ENCODE data around the gene DENND1A. TPM values are rescaled to one million over a fixed set of nuclear protein-coding genes. Genes with fewer than 3 reads are reported as not detected.
"Not testable (repeated sequence)": the region's sequence is repeated elsewhere in the genome, so short reads cannot be mapped to it uniquely, and the experiment has no call there.

Gene DENND1A
- total RNA-seq, 1 donor from 2014 or later = 9.0 TPM

- ATAC-seq = no peak
These were observed 68.2 kb downstream of the DENND1A start for GRCh38 chr9:123861756-123862120.

GRCh38 chr9:123861086-123861755, 68.7 kb downstream of the DENND1A start:
- no peak for ATAC-seq

GRCh38 chr9:123860603-123861002, 69.3 kb downstream of the DENND1A start:
- no peak for ATAC-seq

- ATAC-seq = no peak
These were observed 77.5 kb downstream of the DENND1A start for GRCh38 chr9:123852403-123852802.

GRCh38 chr9:123851851-123852250, 78.1 kb downstream of the DENND1A start:
- ATAC-seq = no peak

GRCh38 chr9:123848447-123849085, 81.4 kb downstream of the DENND1A start:
- no peak for ATAC-seq

- ATAC-seq = no peak
These were observed 83.0 kb downstream of the DENND1A start for GRCh38 chr9:123846966-123847365.

- ATAC-seq = no peak
These were observed 86.2 kb downstream of the DENND1A start for GRCh38 chr9:123843703-123844102.

GRCh38 chr9:123835821-123836220, 94.1 kb downstream of the DENND1A start:
- ATAC-seq = no peak

- ATAC-seq = no peak
These were observed 94.9 kb downstream of the DENND1A start for GRCh38 chr9:123834889-123835562.

GRCh38 chr9:123834218-123834888, 95.6 kb downstream of the DENND1A start:
- ATAC-seq = no peak

- no peak for ATAC-seq
These were observed 96.9 kb downstream of the DENND1A start for GRCh38 chr9:123832858-123833650.

- ATAC-seq = no peak
These were observed 97.8 kb downstream of the DENND1A start for GRCh38 chr9:123832176-123832575.

GRCh38 chr9:123828449-123828848, 101.5 kb downstream of the DENND1A start:
- no peak for ATAC-seq

- no peak for ATAC-seq
These were observed 104.4 kb downstream of the DENND1A start for GRCh38 chr9:123825342-123826060.

- no peak for ATAC-seq
These were observed 106.6 kb downstream of the DENND1A start for GRCh38 chr9:123823194-123823947.

- ATAC-seq = no peak
These were observed 108.3 kb downstream of the DENND1A start for GRCh38 chr9:123821619-123822018.

- no peak for ATAC-seq
These were observed 109.8 kb downstream of the DENND1A start for GRCh38 chr9:123820139-123820538.

GRCh38 chr9:123816817-123817472, 113.0 kb downstream of the DENND1A start:
- no peak for ATAC-seq

- ATAC-seq = not testable (repeated sequence)
These were observed 114.1 kb downstream of the DENND1A start for GRCh38 chr9:123815856-123816255.
